ENCODE results near the gene HMGCL.
"Not testable (repeated sequence)": the region's sequence is repeated elsewhere in the genome, so short reads cannot be mapped to it uniquely, and the experiment has no call there.

Gene HMGCL

GRCh38 chr1:23798662-23799142, 26.5 kb downstream of the HMGCL start:
- no peak for DNase-seq (ENCODE audit: low read depth)

- DNase-seq (ENCODE audit: low read depth), result no peak
Observed at GRCh38 chr1:23797478-23798448, 27.5 kb downstream of the HMGCL start.

- no peak for DNase-seq (ENCODE audit: low read depth)
Observed at GRCh38 chr1:23796466-23797271, 28.6 kb downstream of the HMGCL start.

GRCh38 chr1:23795676-23796465, 29.4 kb downstream of the HMGCL start:
- no peak for DNase-seq (ENCODE audit: low read depth)

- DNase-seq (ENCODE audit: low read depth), result not testable (repeated sequence)
Observed at GRCh38 chr1:23794732-23795182, 30.5 kb downstream of the HMGCL start.

- no peak for DNase-seq (ENCODE audit: low read depth)
Observed at GRCh38 chr1:23793861-23794731, 31.1 kb downstream of the HMGCL start.

- DNase-seq (ENCODE audit: low read depth), result peak; percentile 29
Observed at GRCh38 chr1:23793018-23793781, 32.0 kb downstream of the HMGCL start.

- DNase-seq (ENCODE audit: low read depth), result no peak
Observed at GRCh38 chr1:23792151-23792945, 32.9 kb downstream of the HMGCL start.

- peak; percentile 18 for DNase-seq (ENCODE audit: low read depth)
Observed at GRCh38 chr1:23791516-23792047, 33.6 kb downstream of the HMGCL start.

- DNase-seq (ENCODE audit: low read depth), result peak; percentile 87
Observed at GRCh38 chr1:23790696-23791515, 34.3 kb downstream of the HMGCL start, which contains the start of gene LYPLA2. Gene LYPLA2 (plus strand): TSS chr1:23791145. CDS start chr1:23792683, 1,538 bp downstream.

GRCh38 chr1:23788695-23789094, 36.5 kb downstream of the HMGCL start:
- no peak for DNase-seq (ENCODE audit: low read depth)

- DNase-seq (ENCODE audit: low read depth), result no peak
Observed at GRCh38 chr1:23787701-23788100, 37.5 kb downstream of the HMGCL start.

- DNase-seq (ENCODE audit: low read depth), result no peak
Observed at GRCh38 chr1:23784846-23785245, 40.4 kb downstream of the HMGCL start.

- not testable (repeated sequence) for DNase-seq (ENCODE audit: low read depth)
Observed at GRCh38 chr1:23783141-23783540, 42.1 kb downstream of the HMGCL start.

GRCh38 chr1:23779826-23780371, 45.3 kb downstream of the HMGCL start:
- no peak for DNase-seq (ENCODE audit: low read depth)

GRCh38 chr1:23777979-23778814, 47.0 kb downstream of the HMGCL start, which contains the start of gene PITHD1:
Gene PITHD1 (plus strand): TSS chr1:23778418. CDS start chr1:23778516, 98 bp downstream.
- DNase-seq (ENCODE audit: low read depth), result peak; percentile 86
